Suprapubic skin (tissue), 4 donors: ENCODE measurements around the gene MYO5B. TPM values are rescaled to one million over a fixed set of nuclear protein-coding genes. Genes with fewer than 3 reads are reported as not detected.

Source experiments
- DNase-seq, 2 donors: peaks; one replicate each; pipeline ENCODE4 v3.0.0-alpha.2; 2019; ENCODE audit warnings: low spot score in 2 of 2
- H3K27ac ChIP-seq: fragments of 200-600 bp; sonication (generic); one replicate; pipeline ENCODE4 v1.5.1; 2019
- H3K27me3 ChIP-seq: fragments of 200-600 bp; sonication (generic); one replicate; pipeline ENCODE4 v1.5.1; 2019
- H3K36me3 ChIP-seq: fragments of 200-600 bp; sonication (generic); one replicate; pipeline ENCODE4 v1.5.1; 2019
- H3K4me1 ChIP-seq: fragments of 200-600 bp; sonication (generic); one replicate; pipeline ENCODE4 v1.5.1; 2019
- H3K4me3 ChIP-seq: fragments of 200-600 bp; sonication (generic); one replicate; pipeline ENCODE4 v1.5.1; 2019; ENCODE audit warnings: mild to moderate bottlenecking
- H3K9me3 ChIP-seq: fragments of 200-600 bp; sonication (generic); one replicate; pipeline ENCODE4 v1.5.1; 2019
- EP300 ChIP-seq: sonication (generic); formaldehyde crosslinking; IDR thresholded peaks from one replicate; pipeline ENCODE4 v1.6.1; 2017; ENCODE audit warnings: antibody characterized with exemption
- POLR2A ChIP-seq, 2 donors: fragments of 450-650 bp; IDR thresholded peaks; one replicate each; pipeline ENCODE4 v1.6.1; 2017; ENCODE audit warnings: antibody characterized with exemption in 2 of 2, mild to moderate bottlenecking in 2 of 2, moderate library complexity in 2 of 2
- POLR2AphosphoS5 ChIP-seq, 3 donors: sonication (generic); formaldehyde crosslinking; IDR thresholded peaks; one replicate each; pipeline ENCODE4 v1.6.1; 2017; ENCODE audit warnings: antibody characterized with exemption in 3 of 3
- WGBS: methylation state at CpG from one replicate; pipeline ENCODE4 v1.1.5; 2018; 5-methylcytosine and 5-hydroxymethylcytosine counted together
- total RNA-seq, 4 donors: library from RNA; depleted of rRNA; stranded (reverse); fragments of >200 nt; gene quantifications; one replicate each; pipeline ENCODE4 v1.1.0, GENCODE V29; 2016
- TF ChIP-seq, protein P1 (sequence below), 2 donors: fragments of 200-600 bp in 1 of 2; fragments of 450-650 bp in 1 of 2; sonication (generic) in 1 of 2; IDR thresholded peaks; one replicate each; pipeline ENCODE4 v1.5.1; 2016 to 2019; ENCODE audit warnings: antibody characterized with exemption in 2 of 2, mild to moderate bottlenecking in 1 of 2, moderate library complexity in 1 of 2

The MYO5B gene
- total RNA-seq, 4 donors from 2014 or later = 30.3 to 44.4 (median 40.7) TPM

DNA sequence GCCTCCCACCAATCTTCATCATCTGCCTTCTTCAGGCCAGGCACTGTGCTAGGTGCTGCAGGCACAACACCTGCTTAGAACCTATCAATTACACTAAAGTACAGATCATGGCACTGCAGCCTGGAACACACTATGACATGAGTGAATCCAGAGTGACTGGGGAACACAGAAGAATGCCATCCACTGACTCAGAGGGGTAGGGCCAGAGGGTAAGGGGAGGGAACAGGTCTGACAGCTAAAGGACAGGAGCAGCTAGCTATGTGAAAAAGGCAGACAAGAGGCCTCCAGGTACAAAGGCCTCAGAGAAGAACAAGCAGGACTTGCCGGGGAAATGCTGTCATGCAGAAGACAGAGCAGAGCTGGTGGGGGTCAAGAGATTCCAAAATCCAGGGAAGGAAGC lies 328.3 kb downstream of the MYO5B start:
- Histone ChIP-seq H3K4me1 (no peaks in the 10 kb centered on the region), H3K9me3 (no peaks in the 10 kb centered on the region), H3K27me3 (no peaks in the 10 kb centered on the region), H3K27ac (no peak overlapping the region), H3K36me3 (no peaks in the 10 kb centered on the region), H3K4me3 (no peak overlapping the region)
- TF ChIP-seq EP300 (no peak), POLR2AphosphoS5 (IDR thresholded peaks at IDR 0.05) (no peak), POLR2A (IDR thresholded peaks at IDR 0.05) (no peak)
- TF ChIP-seq, protein P1, sequence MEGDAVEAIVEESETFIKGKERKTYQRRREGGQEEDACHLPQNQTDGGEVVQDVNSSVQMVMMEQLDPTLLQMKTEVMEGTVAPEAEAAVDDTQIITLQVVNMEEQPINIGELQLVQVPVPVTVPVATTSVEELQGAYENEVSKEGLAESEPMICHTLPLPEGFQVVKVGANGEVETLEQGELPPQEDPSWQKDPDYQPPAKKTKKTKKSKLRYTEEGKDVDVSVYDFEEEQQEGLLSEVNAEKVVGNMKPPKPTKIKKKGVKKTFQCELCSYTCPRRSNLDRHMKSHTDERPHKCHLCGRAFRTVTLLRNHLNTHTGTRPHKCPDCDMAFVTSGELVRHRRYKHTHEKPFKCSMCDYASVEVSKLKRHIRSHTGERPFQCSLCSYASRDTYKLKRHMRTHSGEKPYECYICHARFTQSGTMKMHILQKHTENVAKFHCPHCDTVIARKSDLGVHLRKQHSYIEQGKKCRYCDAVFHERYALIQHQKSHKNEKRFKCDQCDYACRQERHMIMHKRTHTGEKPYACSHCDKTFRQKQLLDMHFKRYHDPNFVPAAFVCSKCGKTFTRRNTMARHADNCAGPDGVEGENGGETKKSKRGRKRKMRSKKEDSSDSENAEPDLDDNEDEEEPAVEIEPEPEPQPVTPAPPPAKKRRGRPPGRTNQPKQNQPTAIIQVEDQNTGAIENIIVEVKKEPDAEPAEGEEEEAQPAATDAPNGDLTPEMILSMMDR (IDR thresholded peaks at IDR 0.05) = no peak
- no peak for DNase-seq
- 50% methylated on average over 1 of the region's 1 CpG for WGBS

DNA sequence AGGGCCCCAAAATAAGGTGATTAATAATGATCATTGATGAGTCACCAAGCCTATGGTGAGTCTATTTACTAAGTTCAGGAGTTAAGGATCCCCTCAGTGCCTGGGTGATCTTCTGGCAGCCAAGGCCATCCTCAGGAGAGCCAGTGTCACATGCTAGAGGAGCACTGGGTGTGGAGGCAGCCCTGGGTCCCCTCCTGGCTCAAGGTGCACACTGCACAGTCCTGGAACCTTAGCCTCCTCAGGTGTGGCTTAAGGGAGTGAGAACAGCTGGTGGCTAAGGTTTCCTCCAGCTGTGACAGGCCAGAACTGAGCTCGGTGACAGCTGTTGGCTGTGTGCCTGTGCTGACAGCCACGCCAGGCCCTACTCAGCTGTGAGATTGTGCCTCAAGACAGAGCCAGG lies 329.5 kb downstream of the MYO5B start:
- Histone ChIP-seq H3K4me3 (no peak overlapping the region), H3K27me3 (no peaks in the 10 kb centered on the region), H3K9me3 (no peaks in the 10 kb centered on the region), H3K36me3 (no peaks in the 10 kb centered on the region), H3K27ac (no peak overlapping the region), H3K4me1 (no peaks in the 10 kb centered on the region)
- no peak for DNase-seq
- TF ChIP-seq EP300 (no peak), POLR2A (IDR thresholded peaks at IDR 0.05) (no peak), POLR2AphosphoS5 (IDR thresholded peaks at IDR 0.05) (no peak)
- TF ChIP-seq, protein P1 (IDR thresholded peaks at IDR 0.05) = no peak
- WGBS = no CpG with 5 or more reads among the region's 2 CpGs

DNA sequence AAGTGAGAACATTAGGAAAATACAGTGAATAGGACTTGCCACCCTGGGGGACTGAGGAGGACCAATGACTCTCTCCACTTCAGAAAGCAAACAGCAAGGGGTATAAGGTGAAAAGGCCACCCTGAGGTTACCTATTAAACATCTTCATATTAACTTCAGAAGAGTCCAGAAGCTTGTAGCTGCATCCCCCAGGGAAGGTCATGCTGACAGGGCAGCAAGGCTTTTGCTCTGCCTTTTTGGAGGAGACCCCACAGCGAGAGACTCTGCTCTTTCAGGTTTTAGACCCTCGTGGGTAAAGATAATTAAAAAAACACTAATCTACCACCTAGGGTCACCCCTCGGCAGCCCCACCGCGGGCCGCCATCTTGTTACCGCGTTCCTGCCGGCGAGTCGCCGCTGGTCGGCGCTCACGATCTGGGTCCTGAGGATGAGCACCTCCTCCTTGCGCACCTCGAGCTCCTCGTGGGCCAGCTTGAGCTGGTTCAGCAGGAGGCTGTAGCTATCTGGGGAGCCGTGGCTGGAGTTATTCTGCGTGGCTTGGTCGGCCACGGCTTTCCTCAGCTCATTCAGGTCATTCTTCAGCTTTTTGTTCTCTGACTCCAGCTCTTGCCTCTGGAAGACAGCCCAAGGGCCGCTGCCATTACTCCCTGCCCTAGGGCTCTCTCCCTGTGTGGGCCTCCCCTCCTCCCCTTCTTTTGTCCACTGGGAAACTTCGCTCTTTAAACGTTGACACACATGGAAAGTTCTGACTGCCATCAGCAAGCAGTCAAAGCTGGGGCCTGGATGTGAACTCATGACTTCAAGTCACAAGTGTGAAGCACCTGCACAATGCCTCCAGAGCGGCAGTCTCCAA lies 331.0 kb downstream of the MYO5B start:
- Histone ChIP-seq H3K36me3 (no peaks in the 10 kb centered on the region), H3K27ac (no peak overlapping the region), H3K27me3 (no peaks in the 10 kb centered on the region), H3K4me1 (peaks cover 6% of the 10 kb centered on the region), H3K9me3 (no peaks in the 10 kb centered on the region), H3K4me3 (no peak overlapping the region)
- DNase-seq = no peak
- 88% methylated on average over 26 of the region's 26 CpGs for WGBS
- no peak for TF ChIP-seq POLR2A (IDR thresholded peaks at IDR 0.05)
- TF ChIP-seq, protein P1 (IDR thresholded peaks at IDR 0.05) = no peak
- TF ChIP-seq EP300 = no peak
- no peak for TF ChIP-seq POLR2AphosphoS5 (IDR thresholded peaks at IDR 0.05)

- no peak overlapping the region for H3K4me3 ChIP-seq
- WGBS = 84% methylated on average over 13 of the region's 13 CpGs
- H3K9me3 ChIP-seq = no peaks in the 10 kb centered on the region
- no peaks in the 10 kb centered on the region for H3K27me3 ChIP-seq
- H3K36me3 ChIP-seq = no peaks in the 10 kb centered on the region
- DNase-seq = no peak
- no peak for TF ChIP-seq POLR2A (IDR thresholded peaks at IDR 0.05)
- TF ChIP-seq, protein P1 (IDR thresholded peaks at IDR 0.05) = no peak
- H3K27ac ChIP-seq = no peak overlapping the region
- H3K4me1 ChIP-seq = peaks cover 13% of the 10 kb centered on the region
These were observed 332.1 kb downstream of the MYO5B start for GRCh38 chr18:49862656-49863385.

GRCh38 chr18:49861659-49862058 lies 333.3 kb downstream of the MYO5B start:
- H3K4me3 ChIP-seq = no peak overlapping the region
- TF ChIP-seq POLR2AphosphoS5 (IDR thresholded peaks at IDR 0.05) = no peak
- TF ChIP-seq, protein P1 (IDR thresholded peaks at IDR 0.05) = no peak
- no peak for TF ChIP-seq POLR2A (IDR thresholded peaks at IDR 0.05)
- no peak for TF ChIP-seq EP300
- H3K27ac ChIP-seq = no peak overlapping the region
- no peaks in the 10 kb centered on the region for H3K9me3 ChIP-seq
- DNase-seq = no peak
- peaks cover 13% of the 10 kb centered on the region for H3K4me1 ChIP-seq
- no peaks in the 10 kb centered on the region for H3K27me3 ChIP-seq
- WGBS = 61% methylated on average over 3 of the region's 3 CpGs
- H3K36me3 ChIP-seq = no peaks in the 10 kb centered on the region
